ENCODE results near the gene PHLPP1. TPM values are rescaled to one million over a fixed set of nuclear protein-coding genes. Genes with fewer than 3 reads are reported as not detected.
"Not testable (repeated sequence)": the region's sequence is repeated elsewhere in the genome, so short reads cannot be mapped to it uniquely, and the experiment has no call there.

PHLPP1 gene
- total RNA-seq, 1 donor from 2014 or later, result 2.6 TPM

GRCh38 chr18:62717169-62717924 lies 2.0 kb downstream of the PHLPP1 start:
- peak; percentile 26 to 41 for DNase-seq (ENCODE audit: low read depth in 2 of 2)

DNA sequence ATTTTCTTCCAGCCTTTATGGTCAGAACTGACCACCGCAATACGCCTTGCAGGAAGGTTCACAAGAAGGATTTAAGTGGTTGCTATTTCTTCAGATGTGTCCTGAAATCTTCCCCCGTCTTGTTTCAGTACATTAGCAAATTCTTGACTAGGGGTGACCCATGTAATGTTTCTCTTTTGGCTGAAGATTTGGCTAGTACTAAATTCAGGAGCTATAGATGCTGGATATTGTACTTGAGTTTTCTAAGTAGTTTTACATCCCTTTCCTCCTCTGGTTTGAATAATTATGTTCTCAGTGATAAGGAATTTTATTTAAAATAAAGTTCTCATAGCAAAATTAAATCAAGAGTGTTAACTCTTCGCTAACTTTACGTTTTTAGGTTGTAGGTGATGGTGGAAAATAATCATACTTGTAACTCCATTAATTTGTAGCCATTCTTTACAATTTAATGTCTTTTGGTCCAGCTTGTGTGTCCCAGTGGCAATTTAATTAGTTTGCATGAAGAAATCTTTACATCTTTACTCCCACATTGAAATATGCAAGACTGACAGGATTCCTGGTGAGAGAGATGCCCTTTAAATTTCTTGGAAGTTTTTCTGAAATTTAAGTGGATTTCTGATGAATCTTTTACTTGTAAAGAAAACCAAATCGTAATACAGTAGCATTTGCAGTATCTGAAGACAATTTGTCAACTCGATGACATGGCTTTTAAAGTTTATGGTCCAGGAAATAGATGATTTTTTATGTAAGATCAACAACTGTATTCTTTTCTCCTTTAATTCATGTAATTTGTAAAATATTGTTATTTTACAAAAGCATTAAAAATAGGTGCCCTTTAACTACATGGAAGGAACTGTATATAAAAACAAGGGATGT lies 2.8 kb downstream of the PHLPP1 start:
- peak in 1 of 2 donors; percentile 28 for DNase-seq (ENCODE audit: low read depth in 2 of 2)

- DNase-seq (ENCODE audit: low read depth in 2 of 2), result no peak
Observed at GRCh38 chr18:62720048-62720447, 4.7 kb downstream of the PHLPP1 start.

- no peak for DNase-seq (ENCODE audit: low read depth in 2 of 2)
Observed at GRCh38 chr18:62720766-62721613, 5.6 kb downstream of the PHLPP1 start.

DNA sequence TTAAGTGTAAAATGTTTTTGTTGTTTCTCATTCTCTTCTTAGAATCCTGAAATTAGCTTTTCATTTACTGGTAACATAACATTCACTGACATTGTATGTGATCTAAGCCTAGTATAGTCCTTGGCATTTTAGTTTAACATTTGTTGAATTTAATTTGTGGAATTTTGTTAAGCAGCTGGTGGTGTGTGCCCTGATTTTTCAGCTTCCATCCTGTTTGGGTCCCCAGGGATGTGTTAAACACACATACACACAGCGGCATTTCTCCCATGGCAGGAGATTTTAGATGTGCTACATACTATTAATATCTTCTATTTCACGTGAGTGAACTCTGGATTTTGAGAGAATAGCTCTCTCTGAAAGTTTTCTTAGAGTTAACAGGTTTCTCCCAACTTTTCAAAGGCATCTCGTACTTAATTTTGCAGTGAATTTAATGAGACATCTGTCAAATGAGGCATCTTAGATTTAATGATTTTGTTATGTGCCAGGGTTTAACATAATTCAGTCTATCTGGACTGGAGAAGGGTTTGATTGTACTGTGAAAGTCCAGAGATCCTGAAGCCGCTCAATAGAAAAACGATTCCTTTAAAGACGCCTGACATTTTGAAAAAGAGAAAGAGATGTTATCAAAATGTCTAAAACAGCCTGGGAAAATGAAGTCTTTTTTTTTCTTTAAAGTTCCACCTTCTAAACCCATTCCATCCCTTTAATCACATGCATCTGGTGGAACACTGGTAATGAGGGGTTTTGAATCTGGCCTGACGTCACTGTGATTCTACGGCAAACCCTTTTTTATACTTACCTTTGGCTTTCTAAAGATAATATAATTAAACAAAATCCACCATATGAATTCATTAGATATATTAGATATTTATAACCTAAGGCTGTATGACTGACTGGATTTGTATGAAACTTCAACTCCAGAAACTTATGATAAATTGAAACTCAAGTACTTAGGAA lies 6.8 kb downstream of the PHLPP1 start:
- DNase-seq (ENCODE audit: low read depth in 2 of 2), result no peak

GRCh38 chr18:62723666-62724281 lies 8.4 kb downstream of the PHLPP1 start:
- no peak for DNase-seq (ENCODE audit: low read depth in 2 of 2)

DNA sequence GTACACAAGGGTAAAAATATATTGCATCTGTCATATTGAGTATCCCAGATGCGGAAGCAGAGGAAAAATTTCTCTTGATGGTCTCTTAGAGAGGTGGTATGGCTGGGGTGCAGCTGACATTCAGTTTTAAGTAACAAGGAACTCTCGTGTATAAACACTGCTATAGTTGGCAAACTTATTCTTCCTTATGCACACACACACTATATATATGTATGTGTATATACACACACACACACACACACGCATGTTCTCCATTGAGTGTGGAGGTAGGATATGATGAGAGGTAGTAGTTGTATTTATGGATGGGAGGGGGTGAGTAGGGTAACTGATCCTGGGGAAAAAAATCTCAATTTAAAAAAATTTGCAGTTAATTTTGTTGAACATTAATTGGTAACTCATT lies 10.6 kb downstream of the PHLPP1 start:
- no peak for DNase-seq (ENCODE audit: low read depth in 2 of 2)

DNA sequence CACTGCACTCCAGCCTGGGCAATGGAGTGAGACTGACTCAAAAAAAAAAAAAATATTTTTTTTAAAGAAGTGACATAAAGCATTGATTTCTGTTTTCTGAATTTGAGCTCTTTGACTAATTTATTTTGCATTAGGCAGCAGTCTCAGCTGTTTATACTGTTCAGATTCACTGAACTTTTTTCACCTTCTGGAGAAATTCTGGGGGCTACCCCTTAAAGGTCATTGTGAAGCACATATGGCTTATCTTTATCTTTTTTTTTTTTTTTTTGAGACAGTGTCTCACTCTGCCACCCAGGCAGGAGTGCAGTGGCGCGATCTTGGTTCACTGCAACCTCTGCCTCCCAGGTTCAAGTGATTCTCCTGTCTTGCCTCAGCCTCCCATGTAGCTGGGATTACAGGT lies 12.9 kb downstream of the PHLPP1 start:
- DNase-seq (ENCODE audit: low read depth in 2 of 2), result no peak

- DNase-seq (ENCODE audit: low read depth in 2 of 2), result no peak
Observed at GRCh38 chr18:62729487-62730386, 14.4 kb downstream of the PHLPP1 start.

DNA sequence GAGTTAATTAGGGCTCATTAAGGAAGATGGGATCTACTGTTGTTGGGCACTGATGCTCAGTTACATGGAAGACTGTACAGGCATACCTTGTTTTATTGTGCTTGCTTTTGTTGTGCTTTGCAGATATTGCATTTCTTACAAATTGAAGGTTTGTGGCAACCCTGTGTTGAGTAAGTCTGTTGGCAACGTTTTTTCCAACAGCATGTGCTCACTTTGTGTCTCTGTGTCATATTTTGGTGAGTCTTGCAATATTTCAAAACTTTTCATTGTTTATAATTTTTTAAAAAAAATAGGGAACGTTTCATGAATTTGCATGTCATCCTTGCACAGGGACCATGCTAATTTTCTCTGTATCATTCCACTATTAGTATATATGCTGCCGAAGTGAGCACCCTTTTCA lies 15.6 kb downstream of the PHLPP1 start:
- DNase-seq (ENCODE audit: low read depth in 2 of 2), result no peak

DNA sequence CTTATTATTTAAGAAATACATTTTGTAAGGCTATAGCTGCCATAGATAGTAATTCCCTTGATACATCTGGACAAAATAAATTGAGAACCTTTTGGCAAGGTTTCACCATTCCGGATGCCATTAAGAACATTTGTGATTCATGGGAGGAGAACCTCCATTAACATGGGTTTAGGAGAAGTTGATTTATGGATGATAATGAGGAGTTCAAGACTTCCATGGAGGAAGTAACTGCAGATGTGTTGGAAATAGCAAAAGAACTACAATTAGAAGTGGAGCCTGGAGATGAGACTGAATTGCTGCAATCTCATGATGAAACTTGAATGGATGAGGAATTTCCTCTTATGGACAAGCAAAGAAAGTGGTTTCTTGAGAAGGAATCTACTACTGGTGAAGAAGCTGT lies 17.3 kb downstream of the PHLPP1 start:
- no peak for DNase-seq (ENCODE audit: low read depth in 2 of 2)

DNA sequence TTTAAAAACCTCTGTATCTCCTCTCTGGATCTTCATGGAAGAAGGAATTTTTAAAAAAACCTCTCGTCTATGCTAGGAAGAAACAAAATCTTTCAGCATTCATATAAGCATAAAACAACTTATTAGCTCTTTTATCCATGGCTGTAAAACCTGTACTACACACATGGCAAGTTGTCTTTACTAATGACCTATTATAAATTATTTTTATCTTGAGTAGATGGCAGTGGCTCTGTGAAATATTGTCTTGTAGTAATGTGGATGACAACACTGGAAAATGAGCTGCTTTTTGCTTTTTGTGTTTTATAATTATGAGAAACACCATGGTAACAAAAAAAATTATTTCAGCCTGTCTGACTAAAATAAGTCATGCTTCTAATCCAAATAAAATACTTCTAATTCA lies 18.9 kb downstream of the PHLPP1 start:
- DNase-seq (ENCODE audit: low read depth in 2 of 2), result no peak

DNA sequence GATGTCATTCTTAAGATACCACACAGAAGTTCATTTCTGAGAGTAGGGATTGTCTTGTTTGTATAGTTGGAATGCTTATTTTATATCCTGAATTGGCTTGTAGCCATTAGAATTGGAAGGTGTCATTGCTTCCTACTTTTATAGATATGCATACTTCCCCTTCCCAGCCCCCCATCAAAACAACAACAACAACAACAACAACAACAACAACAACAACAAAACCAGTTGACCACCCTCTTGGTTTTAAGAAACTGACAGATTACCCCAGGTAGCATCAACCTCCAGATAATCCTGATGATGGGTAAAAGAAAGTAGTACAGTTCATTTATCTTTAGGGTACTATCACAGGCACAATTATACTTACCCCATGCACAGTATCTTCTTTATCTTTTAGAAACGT lies 20.0 kb downstream of the PHLPP1 start:
- DNase-seq (ENCODE audit: low read depth in 2 of 2), result no peak

- no peak for DNase-seq (ENCODE audit: low read depth in 2 of 2)
Observed at GRCh38 chr18:62736077-62736855, 20.9 kb downstream of the PHLPP1 start.

GRCh38 chr18:62737241-62737873 lies 22.0 kb downstream of the PHLPP1 start:
- no peak for DNase-seq (ENCODE audit: low read depth in 2 of 2)

DNA sequence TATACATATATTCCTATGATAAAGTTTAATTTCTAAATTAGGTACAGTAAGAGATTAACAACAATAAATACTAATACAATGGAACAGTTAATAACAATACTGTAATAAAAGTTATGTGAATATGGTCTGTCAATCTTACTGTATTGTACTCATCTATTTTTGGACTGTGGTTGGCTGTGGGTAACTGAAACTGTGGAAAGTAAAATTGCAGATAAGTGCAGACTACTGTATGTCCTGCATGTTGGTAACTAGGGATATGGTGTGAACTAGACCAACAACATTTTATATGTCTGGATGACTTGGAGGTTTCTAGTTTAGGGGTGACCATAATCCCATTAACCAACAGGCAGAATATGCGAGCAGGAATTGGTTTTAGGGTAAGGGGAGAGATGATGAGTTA lies 23.3 kb downstream of the PHLPP1 start:
- no peak for DNase-seq (ENCODE audit: low read depth in 2 of 2)

DNA sequence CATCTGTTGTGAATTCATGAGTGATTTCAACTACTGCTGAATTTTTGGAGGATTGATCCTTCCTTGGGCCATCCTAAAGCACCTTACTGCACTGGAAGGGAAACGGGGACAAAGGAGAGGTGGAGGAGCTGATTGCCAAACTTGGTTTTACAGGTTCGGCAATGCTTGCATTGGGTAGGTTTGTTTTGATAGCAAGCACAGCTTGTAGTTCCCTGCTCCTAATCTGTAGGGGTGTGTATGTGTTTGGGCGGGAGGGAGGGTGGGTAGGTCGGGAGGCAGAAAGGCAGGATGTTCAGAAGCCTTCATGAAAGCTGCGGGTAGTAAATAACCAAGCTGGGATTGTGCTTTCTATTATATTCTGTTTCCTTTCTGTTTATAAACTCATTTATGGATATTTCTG lies 24.6 kb downstream of the PHLPP1 start:
- no peak for DNase-seq (ENCODE audit: low read depth in 2 of 2)

- DNase-seq (ENCODE audit: low read depth in 2 of 2), result not testable (repeated sequence)
Observed at GRCh38 chr18:62740650-62741049, 25.3 kb downstream of the PHLPP1 start.
